ENCODE results near the gene PDE4D.
"Not testable (repeated sequence)": the region's sequence is repeated elsewhere in the genome, so short reads cannot be mapped to it uniquely, and the experiment has no call there.

Gene PDE4D

GRCh38 chr5:59393585-59394420 is 499.7 kb downstream of the PDE4D start:
- no peak for DNase-seq

- DNase-seq, result no peak
These were observed 501.9 kb downstream of the PDE4D start for GRCh38 chr5:59391576-59391975.

- no peak for DNase-seq
These were observed 502.5 kb downstream of the PDE4D start for GRCh38 chr5:59390989-59391388.

GRCh38 chr5:59390074-59390659 is 503.4 kb downstream of the PDE4D start:
- no peak for DNase-seq

- DNase-seq, result no peak
These were observed 506.4 kb downstream of the PDE4D start for GRCh38 chr5:59387127-59387526.

GRCh38 chr5:59385700-59386099 is 507.8 kb downstream of the PDE4D start:
- DNase-seq, result no peak

- peak; percentile 16 for DNase-seq
These were observed 513.1 kb downstream of the PDE4D start for GRCh38 chr5:59380350-59380951.

- not testable (repeated sequence) for DNase-seq
These were observed 519.5 kb downstream of the PDE4D start for GRCh38 chr5:59374036-59374435.

- no peak for DNase-seq
These were observed 521.9 kb downstream of the PDE4D start for GRCh38 chr5:59371525-59372127.

- no peak for DNase-seq
These were observed 524.6 kb downstream of the PDE4D start for GRCh38 chr5:59368951-59369350.

- DNase-seq, result no peak
These were observed 525.6 kb downstream of the PDE4D start for GRCh38 chr5:59367791-59368394.

GRCh38 chr5:59366784-59367183 is 526.7 kb downstream of the PDE4D start:
- DNase-seq, result no peak

GRCh38 chr5:59362438-59362837 is 531.1 kb downstream of the PDE4D start:
- DNase-seq, result no peak

- DNase-seq, result no peak
These were observed 532.1 kb downstream of the PDE4D start for GRCh38 chr5:59361454-59361853.

GRCh38 chr5:59360130-59360555 is 533.4 kb downstream of the PDE4D start:
- DNase-seq, result no peak

GRCh38 chr5:59358005-59358861 is 535.3 kb downstream of the PDE4D start:
- no peak for DNase-seq

GRCh38 chr5:59357381-59357977 is 536.0 kb downstream of the PDE4D start:
- peak; percentile 26 for DNase-seq

- DNase-seq, result no peak
These were observed 536.6 kb downstream of the PDE4D start for GRCh38 chr5:59356813-59357380.

- no peak for DNase-seq
These were observed 538.7 kb downstream of the PDE4D start for GRCh38 chr5:59354811-59355210.

GRCh38 chr5:59354274-59354673 is 539.3 kb downstream of the PDE4D start:
- no peak for DNase-seq

- DNase-seq, result no peak
These were observed 542.3 kb downstream of the PDE4D start for GRCh38 chr5:59351076-59351794.

All from DMS79 (cell line).